Transverse colon (tissue), 4 donors: ENCODE results near the gene GALNT18.

Experiments
- CTCF ChIP-seq, 5 experiments: fragments of 200-600 bp in 3 of 5; fragments of 450-650 bp in 2 of 5; sonication (generic) in 3 of 5; IDR thresholded peaks; 1 replicate in 2 of 5; 2 replicates in 3 of 5; pipeline ENCODE4 v1.5.1; 2016 to 2017; ENCODE audit warnings: antibody characterized with exemption in 5 of 5, inconsistent platforms in 3 of 5, mild to moderate bottlenecking in 2 of 5, moderate library complexity in 1 of 5
- EP300 ChIP-seq: sonication (generic); formaldehyde crosslinking; IDR thresholded peaks from one replicate; pipeline ENCODE4 v1.6.1; 2017; ENCODE audit warnings: antibody characterized with exemption, low read depth
- POLR2A ChIP-seq: fragments of 450-650 bp; IDR thresholded peaks from one replicate; pipeline ENCODE4 v1.6.1; 2016; ENCODE audit warnings: antibody characterized with exemption, mild to moderate bottlenecking, moderate library complexity
- POLR2AphosphoS5 ChIP-seq, 3 donors: sonication (generic); formaldehyde crosslinking; IDR thresholded peaks; one replicate each; pipeline ENCODE4 v1.6.1; 2016; ENCODE audit warnings: antibody characterized with exemption in 3 of 3

DNA sequence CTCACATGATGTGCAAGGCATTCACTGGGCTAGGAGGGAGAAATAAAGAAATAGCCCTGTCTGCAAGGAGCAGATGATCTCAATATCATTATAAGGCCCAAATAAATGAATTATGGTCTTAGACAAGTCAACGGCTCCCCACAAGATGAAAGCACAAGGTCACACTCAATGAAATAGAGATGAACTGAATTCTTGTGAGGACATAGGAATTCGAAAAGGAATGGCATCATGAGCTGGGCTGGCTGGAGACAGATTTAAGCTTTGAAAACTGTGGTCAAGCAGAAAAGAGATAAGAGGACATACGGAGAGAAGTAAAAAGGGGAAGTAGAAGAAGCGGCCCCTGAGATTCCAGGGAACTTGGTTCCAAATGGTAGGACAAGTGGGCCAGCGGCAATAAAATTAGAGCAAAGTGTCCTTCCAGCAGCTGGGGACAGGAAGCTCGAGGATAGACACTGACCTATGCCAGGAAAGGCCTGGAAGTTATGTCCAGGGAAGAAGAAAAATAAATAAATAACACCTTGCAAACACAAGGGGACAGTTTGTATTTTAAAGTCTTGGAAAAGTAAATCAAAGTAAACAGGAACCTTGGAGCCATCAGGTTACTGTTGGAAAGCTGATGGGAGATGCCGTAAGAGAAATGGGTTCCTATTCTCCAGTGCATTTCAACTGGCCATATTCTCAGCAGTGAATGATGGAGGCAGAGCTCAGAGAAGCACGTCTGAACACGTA, 37.8 kb downstream of the GALNT18 start:
- no peak for TF ChIP-seq POLR2AphosphoS5 (IDR thresholded peaks at IDR 0.05)
- TF ChIP-seq CTCF (IDR thresholded peaks at IDR 0.05): no peak
- no peak for TF ChIP-seq POLR2A
- TF ChIP-seq EP300: no peak
